C4-2B (cell line): Measurements from ENCODE around the gene COL4A1.

Source experiments
- CTCF ChIP-seq: fragments of 450-650 bp; conservative IDR thresholded peaks from 2 replicates; pipeline ENCODE4 v1.5.1; 2017; ENCODE audit warnings: mild to moderate bottlenecking
- ZFX ChIP-seq: fragments of 450-650 bp; IDR thresholded peaks from 2 replicates; pipeline ENCODE4 v1.6.1; 2017

GRCh38 chr13:110179857-110180147, 127.2 kb downstream of the COL4A1 start:
- TF ChIP-seq CTCF (no peak), ZFX (no peak)
